Lower lobe of right lung (tissue), 2 donors: ENCODE data around the gene C12orf75. TPM values are rescaled to one million over a fixed set of nuclear protein-coding genes. Genes with fewer than 3 reads are reported as not detected.

ENCODE experiments used
- ATAC-seq, 2 donors: fragments of 200-7000 bp; cut with Tn5 transposase; one replicate each; pipeline ENCODE4 v1.9.1; 2020 to 2022; ENCODE audit warnings: mild to moderate bottlenecking in 2 of 2, moderate library complexity in 2 of 2
- DNase-seq: peaks from one replicate; pipeline ENCODE4 v3.0.0-alpha.2; 2020
- H3K27ac ChIP-seq: fragments of 200-600 bp; one replicate; pipeline ENCODE4 v1.8.0; 2022
- H3K27me3 ChIP-seq: fragments of 200-600 bp; one replicate; pipeline ENCODE4 v1.8.0; 2022; ENCODE audit warnings: low read depth
- H3K36me3 ChIP-seq: fragments of 200-600 bp; one replicate; pipeline ENCODE4 v1.8.0; 2022; ENCODE audit warnings: mild to moderate bottlenecking
- H3K4me1 ChIP-seq: fragments of 200-600 bp; one replicate; pipeline ENCODE4 v1.8.0; 2022
- H3K4me3 ChIP-seq: fragments of 200-600 bp; one replicate; pipeline ENCODE4 v1.8.0; 2022; ENCODE audit warnings: mild to moderate bottlenecking
- H3K9me3 ChIP-seq: fragments of 200-600 bp; one replicate; pipeline ENCODE4 v1.8.0; 2022
- intact Hi-C: fragments of 100-400 bp; cut with DNase I; formaldehyde crosslinking; loops from one replicate; pipeline ENCODE4 v1.11.0; 2022
- total RNA-seq: library from RNA; stranded (reverse); fragmentation: NEBNext Ultra II Directional; extraction: Animal tissue kit (Norgen Biotek cat#: 25700); gene quantifications from one replicate; pipeline ENCODE4 v1.2.1, GENCODE V29; 2021
- TF ChIP-seq, protein P1 (sequence below): fragments of 200-600 bp; IDR thresholded peaks from one replicate; pipeline ENCODE4 v1.8.0; 2022; ENCODE audit warnings: antibody characterized with exemption, mild to moderate bottlenecking
- donor health status: DM: no; HTN: yes; CAD: no; lungs with severe emphysema.

Gene C12orf75
- total RNA-seq, 1 donor from 2014 or later, result 14.2 TPM

GRCh38 chr12:105352940-105353635 is 22.6 kb downstream of the C12orf75 start:
- Histone ChIP-seq H3K36me3 (no peaks in the 10 kb centered on the region), H3K9me3 (no peaks in the 10 kb centered on the region), H3K27me3 (no peaks in the 10 kb centered on the region), H3K4me3 (no peak overlapping the region), H3K27ac (no peak overlapping the region), H3K4me1 (no peaks in the 10 kb centered on the region)
- DNase-seq (no peak), ATAC-seq (no peak)
- intact Hi-C loops, result no loop called here
- TF ChIP-seq, protein P1, sequence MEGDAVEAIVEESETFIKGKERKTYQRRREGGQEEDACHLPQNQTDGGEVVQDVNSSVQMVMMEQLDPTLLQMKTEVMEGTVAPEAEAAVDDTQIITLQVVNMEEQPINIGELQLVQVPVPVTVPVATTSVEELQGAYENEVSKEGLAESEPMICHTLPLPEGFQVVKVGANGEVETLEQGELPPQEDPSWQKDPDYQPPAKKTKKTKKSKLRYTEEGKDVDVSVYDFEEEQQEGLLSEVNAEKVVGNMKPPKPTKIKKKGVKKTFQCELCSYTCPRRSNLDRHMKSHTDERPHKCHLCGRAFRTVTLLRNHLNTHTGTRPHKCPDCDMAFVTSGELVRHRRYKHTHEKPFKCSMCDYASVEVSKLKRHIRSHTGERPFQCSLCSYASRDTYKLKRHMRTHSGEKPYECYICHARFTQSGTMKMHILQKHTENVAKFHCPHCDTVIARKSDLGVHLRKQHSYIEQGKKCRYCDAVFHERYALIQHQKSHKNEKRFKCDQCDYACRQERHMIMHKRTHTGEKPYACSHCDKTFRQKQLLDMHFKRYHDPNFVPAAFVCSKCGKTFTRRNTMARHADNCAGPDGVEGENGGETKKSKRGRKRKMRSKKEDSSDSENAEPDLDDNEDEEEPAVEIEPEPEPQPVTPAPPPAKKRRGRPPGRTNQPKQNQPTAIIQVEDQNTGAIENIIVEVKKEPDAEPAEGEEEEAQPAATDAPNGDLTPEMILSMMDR, result no peak

DNA sequence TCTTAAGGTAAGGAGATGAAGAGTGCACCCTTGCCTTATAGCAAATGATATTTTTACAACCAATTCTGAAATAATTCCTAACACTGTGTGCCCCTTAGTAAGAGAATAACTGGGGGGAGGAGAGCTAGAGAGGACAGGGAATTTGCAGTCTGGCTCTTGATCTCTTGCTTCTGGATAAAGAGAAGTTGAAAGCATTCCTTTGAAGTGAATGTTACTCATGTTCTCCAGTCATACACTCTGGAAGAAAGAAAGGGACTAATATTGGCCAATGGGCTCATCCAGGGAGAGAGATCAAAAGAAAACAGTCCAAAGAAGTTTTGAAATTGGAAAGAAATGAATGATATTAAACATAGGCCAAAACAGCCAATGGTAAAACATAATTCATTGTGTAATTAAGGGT is 25.3 kb downstream of the C12orf75 start:
- no peaks in the 10 kb centered on the region for H3K36me3 ChIP-seq
- no peak for DNase-seq
- H3K27me3 ChIP-seq, result no peaks in the 10 kb centered on the region
- H3K27ac ChIP-seq, result no peak overlapping the region
- TF ChIP-seq, protein P1, result no peak
- no peak for ATAC-seq
- no peaks in the 10 kb centered on the region for H3K4me1 ChIP-seq
- no peaks in the 10 kb centered on the region for H3K9me3 ChIP-seq
- H3K4me3 ChIP-seq, result no peak overlapping the region
- intact Hi-C loops, result no loop called here

DNA sequence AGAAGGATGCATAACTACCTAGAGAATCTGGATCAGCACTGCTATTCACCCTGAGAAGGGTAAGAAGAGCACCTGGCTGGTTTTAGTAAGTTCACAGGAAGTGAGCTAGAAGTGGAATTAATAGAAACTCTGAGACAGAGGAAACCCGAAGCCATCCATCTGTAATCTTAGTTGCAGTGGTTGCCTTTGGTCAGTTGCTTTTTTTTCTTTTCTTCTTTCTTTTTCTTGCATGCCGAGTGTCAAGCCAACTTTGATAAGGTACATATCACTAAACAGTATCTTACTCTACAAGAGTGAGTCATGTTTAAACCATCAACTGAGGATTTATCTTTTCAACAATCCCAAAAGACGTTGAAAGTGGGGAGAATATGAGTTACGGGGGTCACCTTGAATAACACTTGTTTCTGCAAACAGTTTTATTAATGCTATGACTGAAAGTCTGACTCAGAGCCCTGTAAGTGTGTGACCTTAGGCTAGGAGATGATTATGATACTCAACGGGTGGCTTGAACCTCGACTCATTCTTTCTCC is 26.7 kb downstream of the C12orf75 start:
- no peak overlapping the region for H3K27ac ChIP-seq
- ATAC-seq (no peak), DNase-seq (no peak)
- no peak overlapping the region for H3K4me3 ChIP-seq
- TF ChIP-seq, protein P1, result no peak
- intact Hi-C loops, result no loop called here
- H3K9me3 ChIP-seq, result no peaks in the 10 kb centered on the region
- no peaks in the 10 kb centered on the region for H3K36me3 ChIP-seq
- H3K27me3 ChIP-seq, result no peaks in the 10 kb centered on the region
- no peaks in the 10 kb centered on the region for H3K4me1 ChIP-seq

DNA sequence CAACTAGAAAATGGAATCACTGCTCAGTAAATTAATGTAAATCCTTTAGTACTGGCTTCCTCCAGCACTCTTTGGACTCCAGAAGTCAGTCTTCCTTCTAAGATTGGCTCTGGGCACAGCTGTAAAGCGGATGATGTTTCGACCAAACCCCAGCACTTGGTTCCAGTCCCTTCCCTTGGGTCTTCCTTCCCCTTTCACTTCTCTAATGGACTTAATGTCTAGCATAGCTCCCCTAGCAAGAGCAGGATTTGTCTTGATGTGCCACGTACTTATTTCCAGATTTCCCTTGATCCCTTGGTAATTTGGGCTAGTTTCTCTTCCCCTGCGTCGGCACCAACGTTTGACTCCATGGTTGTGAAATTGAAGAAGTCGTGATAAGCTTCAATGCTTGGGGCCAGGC is 28.3 kb downstream of the C12orf75 start:
- Histone ChIP-seq H3K4me1 (no peaks in the 10 kb centered on the region), H3K36me3 (no peaks in the 10 kb centered on the region), H3K27ac (no peak overlapping the region), H3K4me3 (no peak overlapping the region), H3K27me3 (no peaks in the 10 kb centered on the region), H3K9me3 (no peaks in the 10 kb centered on the region)
- ATAC-seq (peak in 1 of 2 donors; percentile 63), DNase-seq (no peak)
- intact Hi-C loops, result no loop called here
- TF ChIP-seq, protein P1, result no peak

GRCh38 chr12:105359856-105360255 is 29.4 kb downstream of the C12orf75 start:
- TF ChIP-seq, protein P1, result no peak
- H3K9me3 ChIP-seq, result no peaks in the 10 kb centered on the region
- no peaks in the 10 kb centered on the region for H3K27me3 ChIP-seq
- DNase-seq (no peak), ATAC-seq (no peak)
- intact Hi-C loops, result no loop called here
- no peaks in the 10 kb centered on the region for H3K36me3 ChIP-seq
- H3K27ac ChIP-seq, result no peak overlapping the region
- no peak overlapping the region for H3K4me3 ChIP-seq
- H3K4me1 ChIP-seq, result no peaks in the 10 kb centered on the region
